ENCODE measurements around the gene HNRNPDL. TPM values are rescaled to one million over a fixed set of nuclear protein-coding genes. Genes with fewer than 3 reads are reported as not detected.
A peak's percentile ranks its signal among the peaks of the same experiment; 100 is the strongest.
"Not testable (repeated sequence)": the region's sequence is repeated elsewhere in the genome, so short reads cannot be mapped to it uniquely, and the experiment has no call there.

HNRNPDL gene
- total RNA-seq, 2 donors from 2014 or later = 166 to 309 TPM

DNA sequence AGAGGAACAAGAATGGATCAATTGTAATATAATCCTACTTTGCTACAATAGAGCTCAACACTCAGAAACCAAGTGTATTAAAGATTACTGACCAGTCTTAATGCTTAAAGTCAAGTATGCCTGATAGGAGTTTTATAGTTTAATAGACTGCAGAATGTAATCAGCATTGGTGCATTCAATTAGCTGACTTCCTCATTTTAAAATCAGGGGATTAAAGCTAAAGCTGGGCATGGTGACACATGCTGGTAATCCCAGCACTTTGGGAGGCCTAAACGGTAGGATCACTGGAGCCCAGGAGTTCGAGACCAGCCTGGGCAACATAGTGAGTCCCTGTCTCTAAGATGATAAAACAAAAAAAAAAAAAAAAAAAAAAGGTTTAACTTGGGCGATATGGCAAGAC is 10.8 kb downstream of the HNRNPDL start:
- no peak overlapping the region for H3K27ac Mint-ChIP-seq
- H3K9me3 Mint-ChIP-seq = no peaks in the 10 kb centered on the region
- DNase-seq (ENCODE audit: low spot score in 2 of 2) = no peak
- peaks cover 18 to 24% of the 10 kb centered on the region in 2 donors for H3K36me3 Mint-ChIP-seq
- peak in 1 of 2 donors; percentile 3 for ATAC-seq

DNA sequence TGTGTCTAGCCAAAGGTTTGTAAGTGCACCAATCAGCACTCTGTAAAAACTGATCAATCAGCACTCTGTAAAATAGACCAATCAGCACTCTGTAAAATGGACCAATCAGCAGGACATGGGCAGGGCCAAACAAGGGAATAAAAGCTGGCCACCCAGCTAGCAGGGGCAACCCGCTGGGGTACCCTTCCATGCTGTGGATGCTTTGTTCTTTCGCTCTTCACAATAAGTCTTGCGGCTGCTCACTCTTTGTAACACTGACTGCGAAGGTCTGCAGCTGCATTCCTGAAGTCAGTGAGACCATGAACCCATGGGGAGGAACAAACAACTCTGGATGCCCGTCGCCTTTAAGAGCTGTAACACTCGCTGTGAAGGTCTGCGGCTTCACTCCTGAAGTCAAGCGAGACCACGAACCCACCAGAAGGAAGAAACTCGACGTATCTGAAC is 14.3 kb downstream of the HNRNPDL start:
- Mint-ChIP-seq H3K9me3 (no peaks in the 10 kb centered on the region), H3K36me3 (peaks cover 0 to 12% of the 10 kb centered on the region in 2 donors), H3K27ac (no peak overlapping the region)
- ATAC-seq (no peak), DNase-seq (ENCODE audit: low spot score in 2 of 2) (no peak)

DNA sequence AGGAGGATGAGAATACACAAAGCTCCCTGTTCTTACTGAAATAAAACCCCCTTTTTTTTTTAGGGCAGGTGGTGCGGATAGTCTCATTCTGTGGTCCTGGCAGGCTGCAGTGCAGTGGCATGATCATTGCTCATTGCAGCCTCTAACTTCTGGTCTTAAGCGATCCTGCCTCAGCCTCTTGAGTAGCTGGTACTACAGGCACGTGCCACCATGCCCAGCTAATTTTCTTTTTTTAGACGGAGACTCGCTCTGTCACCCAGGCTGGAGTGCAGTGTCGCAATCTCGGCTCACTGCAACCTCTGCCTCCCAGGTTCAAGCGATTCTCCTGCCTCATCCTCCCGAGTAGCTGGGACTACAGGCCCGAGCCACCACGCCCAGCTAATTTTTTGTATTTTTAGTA is 15.2 kb downstream of the HNRNPDL start:
- DNase-seq (ENCODE audit: low spot score in 2 of 2); H3K9me3 Mint-ChIP-seq; ATAC-seq; H3K27ac Mint-ChIP-seq: not testable (repeated sequence)
- peaks cover 0 to 12% of the 10 kb centered on the region in 2 donors for H3K36me3 Mint-ChIP-seq

DNA sequence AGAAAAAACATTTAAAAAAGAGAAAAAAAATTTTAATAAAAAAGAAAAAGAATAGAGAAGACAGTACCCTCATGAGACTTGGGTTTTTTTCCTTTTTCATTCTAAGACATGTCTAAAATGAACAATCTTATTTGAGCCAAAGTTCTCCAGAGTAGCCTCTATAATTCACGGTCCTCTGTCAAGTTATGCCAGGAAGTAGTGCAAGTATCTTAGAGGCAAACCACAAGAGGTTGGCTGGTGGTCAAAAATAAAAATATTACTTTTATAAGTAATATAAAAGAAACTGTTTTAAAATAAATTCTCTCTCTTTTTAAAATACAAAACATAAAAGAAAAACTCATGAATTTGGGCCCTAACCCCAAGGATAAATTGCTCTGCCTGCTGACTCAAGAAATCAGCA is 26.5 kb downstream of the HNRNPDL start:
- DNase-seq (ENCODE audit: low spot score in 2 of 2) (no peak), ATAC-seq (no peak)
- H3K27ac Mint-ChIP-seq = no peak overlapping the region
- no peaks in the 10 kb centered on the region for H3K36me3 Mint-ChIP-seq
- H3K9me3 Mint-ChIP-seq = no peaks in the 10 kb centered on the region

DNA sequence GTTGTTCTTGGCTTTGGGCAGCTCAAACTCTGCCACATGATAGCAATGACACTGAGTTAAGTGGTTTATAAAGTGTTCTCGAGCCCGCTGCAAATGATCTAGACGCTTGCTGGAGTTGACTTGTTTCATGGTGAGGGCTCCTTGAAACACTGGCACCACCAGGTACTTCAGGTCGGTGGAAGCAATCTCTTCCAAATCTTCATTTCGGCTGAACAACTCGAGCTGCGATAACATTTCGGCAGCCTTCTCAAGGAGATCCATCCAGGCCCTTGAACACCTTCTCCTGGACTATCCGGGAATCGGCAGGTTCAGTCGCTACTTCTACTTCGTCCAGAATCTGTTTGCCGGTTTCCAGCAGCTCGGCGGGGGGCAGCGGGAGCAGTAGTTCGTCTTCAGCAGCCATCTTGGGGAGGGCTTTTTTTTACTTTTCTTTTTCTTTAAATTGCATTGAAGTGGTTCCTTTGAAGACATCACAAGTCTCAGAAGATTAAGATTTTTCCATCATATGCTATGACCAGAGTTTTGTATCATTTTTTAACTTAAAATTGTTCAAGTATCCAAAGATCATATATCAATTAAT is 28.0 kb downstream of the HNRNPDL start:
- peak overlapping the region in 1 of 2 donors; percentile 18 for H3K27ac Mint-ChIP-seq
- ATAC-seq = no peak
- no peak for DNase-seq (ENCODE audit: low spot score in 2 of 2)
- H3K36me3 Mint-ChIP-seq = no peaks in the 10 kb centered on the region
- H3K9me3 Mint-ChIP-seq = no peaks in the 10 kb centered on the region

DNA sequence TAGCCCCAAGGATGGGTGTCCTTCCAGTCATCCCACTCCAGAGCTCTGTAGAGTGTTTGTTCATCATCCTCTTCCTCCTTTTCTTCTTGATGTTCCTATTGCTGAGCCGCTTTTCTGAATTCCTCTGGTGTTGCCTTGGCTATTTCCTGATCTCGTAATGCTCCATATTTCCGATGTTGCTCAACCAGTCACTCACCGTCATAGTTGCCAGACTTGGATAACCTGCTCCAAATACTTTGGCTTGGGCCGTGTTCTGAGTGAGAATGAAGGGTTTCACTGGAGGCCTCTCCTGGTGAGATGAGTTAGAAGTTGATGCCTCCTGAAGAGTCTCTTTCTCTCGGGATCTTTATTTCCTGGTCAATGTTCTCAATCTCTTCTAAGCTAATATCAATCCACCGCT is 28.7 kb downstream of the HNRNPDL start:
- ATAC-seq = no peak
- no peaks in the 10 kb centered on the region for H3K9me3 Mint-ChIP-seq
- H3K27ac Mint-ChIP-seq = no peak overlapping the region
- DNase-seq (ENCODE audit: low spot score in 2 of 2) = no peak
- H3K36me3 Mint-ChIP-seq = no peaks in the 10 kb centered on the region

DNA sequence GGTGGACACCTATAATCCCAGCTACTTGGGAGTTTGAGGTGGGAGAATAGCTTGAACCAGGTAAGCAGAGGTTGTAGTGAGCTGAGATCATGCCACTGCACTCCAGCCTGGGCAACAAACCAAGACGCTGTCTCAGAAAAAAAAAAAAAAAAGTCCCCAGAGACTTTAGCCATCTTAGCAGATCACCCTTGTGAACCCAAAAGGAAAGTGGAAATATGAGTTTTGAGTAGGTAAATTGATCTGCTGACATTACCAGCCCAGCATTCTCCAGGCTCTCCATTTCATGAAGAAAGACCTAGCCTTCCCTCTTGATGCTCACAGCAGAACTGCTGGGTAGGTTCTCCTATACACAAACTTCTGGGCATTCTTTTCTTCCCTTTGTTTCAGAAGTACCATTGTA is 32.0 kb downstream of the HNRNPDL start:
- DNase-seq (ENCODE audit: low spot score in 2 of 2) (no peak), ATAC-seq (no peak)
- Mint-ChIP-seq H3K9me3 (no peaks in the 10 kb centered on the region), H3K36me3 (no peaks in the 10 kb centered on the region), H3K27ac (no peak overlapping the region)

DNA sequence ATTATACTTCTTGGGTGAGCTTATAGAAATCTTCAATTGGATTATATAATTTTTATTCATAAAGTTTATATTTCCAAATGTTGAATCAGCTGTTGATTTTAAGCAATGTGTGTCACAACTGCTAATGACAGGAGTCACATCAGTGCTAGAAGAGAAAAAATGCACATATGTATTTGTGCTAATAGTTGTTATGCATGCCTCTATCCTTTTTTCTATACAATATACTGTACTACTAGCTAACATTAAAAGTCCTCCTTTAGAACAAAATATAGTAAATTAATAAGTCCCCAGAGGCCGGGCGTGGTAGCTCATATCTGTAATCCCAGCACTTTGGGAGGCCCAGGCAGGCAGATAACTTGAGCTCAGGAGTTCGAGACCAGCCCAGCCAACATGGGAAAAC is 32.7 kb downstream of the HNRNPDL start:
- Mint-ChIP-seq H3K9me3 (no peaks in the 10 kb centered on the region), H3K36me3 (no peaks in the 10 kb centered on the region), H3K27ac (no peak overlapping the region)
- ATAC-seq (no peak), DNase-seq (ENCODE audit: low spot score in 2 of 2) (no peak)

DNA sequence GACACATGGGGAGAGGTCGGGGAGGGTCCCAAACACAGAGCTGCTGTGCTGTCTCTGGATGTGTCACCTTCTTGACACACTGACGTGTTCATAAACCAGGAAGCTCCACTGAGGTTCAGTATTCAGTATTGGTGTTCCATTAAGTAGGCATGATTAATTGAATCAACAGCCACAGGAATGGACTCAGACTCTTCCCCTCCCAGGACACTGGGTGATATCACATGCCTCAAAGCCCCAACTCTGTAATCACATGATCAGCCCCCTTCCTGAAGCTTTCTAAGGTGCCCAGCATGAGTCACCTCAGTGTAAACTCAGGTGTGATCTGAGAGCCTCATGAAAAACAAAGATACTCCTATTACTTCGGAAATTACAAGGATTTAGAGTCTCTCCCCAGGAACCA is 35.4 kb downstream of the HNRNPDL start:
- Mint-ChIP-seq H3K27ac (no peak overlapping the region), H3K9me3 (no peaks in the 10 kb centered on the region), H3K36me3 (no peaks in the 10 kb centered on the region)
- no peak for DNase-seq (ENCODE audit: low spot score in 2 of 2)
- ATAC-seq = no peak

DNA sequence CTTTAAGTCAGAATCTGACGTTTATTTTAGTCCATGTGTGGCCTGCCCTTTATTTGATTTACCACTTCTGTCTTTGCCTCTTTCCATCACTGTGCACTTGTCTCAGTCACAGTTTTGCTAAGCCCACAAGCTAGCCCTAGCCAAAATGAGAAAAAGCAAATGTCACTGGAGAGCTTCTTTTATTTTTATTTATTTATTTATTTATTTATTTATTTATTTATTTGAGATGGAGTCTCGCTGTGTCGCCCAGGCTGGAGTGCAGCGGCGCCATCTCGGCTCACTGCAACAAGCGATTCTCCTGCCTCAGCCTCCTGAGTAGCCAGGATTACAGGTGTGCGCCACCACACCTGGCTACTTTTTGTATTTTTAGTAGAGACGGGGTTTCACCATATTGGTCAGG is 40.2 kb downstream of the HNRNPDL start:
- DNase-seq (ENCODE audit: low spot score in 2 of 2); H3K36me3 Mint-ChIP-seq; ATAC-seq; H3K27ac Mint-ChIP-seq; H3K9me3 Mint-ChIP-seq: not testable (repeated sequence)

DNA sequence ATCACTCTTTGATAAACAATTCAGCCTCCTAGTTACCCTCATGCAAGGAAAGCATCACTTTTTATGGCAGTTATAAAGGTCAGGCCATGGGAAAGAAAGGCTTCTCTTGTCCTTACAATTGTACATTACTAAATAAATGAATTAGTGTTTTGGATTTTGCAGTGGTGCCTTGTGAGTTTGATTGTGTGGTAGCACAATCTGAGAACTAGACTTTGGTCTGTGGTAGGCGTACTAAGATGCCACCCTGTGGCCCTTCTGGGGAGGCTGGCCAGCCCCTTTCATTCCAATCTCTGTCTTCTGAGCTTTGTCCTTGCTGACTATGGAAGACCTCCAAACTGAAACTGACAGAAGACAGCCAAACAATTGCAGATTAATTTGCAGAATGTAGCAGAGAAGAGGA is 41.9 kb downstream of the HNRNPDL start:
- peaks cover 0 to 6% of the 10 kb centered on the region in 2 donors for H3K9me3 Mint-ChIP-seq
- H3K27ac Mint-ChIP-seq = no peak overlapping the region
- H3K36me3 Mint-ChIP-seq = no peaks in the 10 kb centered on the region
- no peak for DNase-seq (ENCODE audit: low spot score in 2 of 2)
- ATAC-seq = no peak

DNA sequence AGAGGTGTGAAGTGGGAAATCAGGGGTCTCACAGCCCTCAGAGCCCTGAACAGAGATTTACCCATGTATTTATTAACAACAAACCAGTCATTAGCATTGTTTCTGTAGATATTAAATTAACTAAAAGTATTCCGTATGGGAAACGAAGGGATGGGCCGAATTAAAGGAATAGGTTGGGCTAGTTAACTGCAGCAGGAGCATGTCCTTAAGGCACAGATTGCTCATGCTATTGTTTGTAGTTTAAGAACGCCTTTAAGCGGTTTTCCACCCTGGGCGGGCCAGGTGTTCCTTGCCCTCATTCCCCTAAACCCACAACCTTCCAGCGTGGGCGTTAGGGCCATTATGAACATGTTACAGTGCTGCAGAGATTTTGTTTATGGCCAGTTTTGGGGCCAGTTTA is 44.0 kb downstream of the HNRNPDL start:
- H3K9me3 Mint-ChIP-seq; DNase-seq (ENCODE audit: low spot score in 2 of 2); H3K36me3 Mint-ChIP-seq; H3K27ac Mint-ChIP-seq; ATAC-seq: not testable (repeated sequence)

DNA sequence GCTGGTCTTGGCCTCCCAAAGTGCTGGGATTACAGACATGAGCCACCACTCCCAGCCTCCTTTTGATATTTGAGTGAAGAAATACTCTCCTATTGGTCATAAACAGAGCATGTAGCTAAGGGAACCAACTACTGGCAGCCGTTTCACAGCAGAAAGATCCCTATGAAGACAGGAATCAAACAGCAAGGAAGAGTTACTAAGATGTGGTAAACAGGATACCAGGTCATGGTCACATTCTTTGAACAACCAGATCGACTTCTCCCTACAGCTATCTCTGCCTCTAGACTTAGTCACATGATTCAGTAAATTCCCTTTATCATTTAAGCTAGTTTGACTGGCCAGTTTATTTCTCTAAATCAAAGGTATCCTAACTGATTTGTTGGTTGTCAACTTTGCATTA is 47.5 kb downstream of the HNRNPDL start:
- H3K9me3 Mint-ChIP-seq = peaks cover 0 to 10% of the 10 kb centered on the region in 2 donors
- no peak for DNase-seq (ENCODE audit: low spot score in 2 of 2)
- no peak for ATAC-seq

DNA sequence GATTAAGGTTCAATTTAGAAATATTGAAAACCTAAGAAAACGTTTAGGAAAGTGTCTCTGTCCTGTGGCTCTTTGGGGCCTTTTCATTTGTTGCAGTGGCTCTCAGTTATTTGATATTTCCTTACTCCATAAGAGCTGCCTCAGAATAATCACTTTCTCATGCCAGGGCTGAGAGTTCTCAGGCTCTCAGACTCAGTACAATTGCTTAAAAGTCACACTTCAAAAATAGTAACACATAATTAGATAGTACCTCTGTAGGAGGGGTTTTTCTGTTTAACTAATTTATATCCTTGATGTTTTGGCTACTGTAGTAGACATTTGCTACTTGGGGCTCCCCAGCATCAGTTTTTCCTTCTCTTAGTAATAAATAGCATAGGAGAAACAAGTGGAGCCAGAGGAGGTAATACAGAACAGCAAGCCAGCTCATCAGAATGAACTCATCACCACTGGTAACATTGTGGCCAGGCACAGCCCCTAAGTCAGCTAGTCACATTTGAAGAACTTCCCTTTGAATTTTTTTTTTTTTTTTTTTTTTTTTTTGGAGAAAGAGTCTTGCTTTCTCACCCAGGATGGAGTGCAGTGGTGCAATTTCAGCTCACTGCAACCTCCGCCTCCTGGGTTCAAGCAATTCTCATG is 48.5 kb downstream of the HNRNPDL start:
- peaks cover 0 to 10% of the 10 kb centered on the region in 2 donors for H3K9me3 Mint-ChIP-seq
- no peak overlapping the region for H3K27ac Mint-ChIP-seq
- peak; percentile 38 to 64 for ATAC-seq
- no peak for DNase-seq (ENCODE audit: low spot score in 2 of 2)
- peaks cover 0 to 14% of the 10 kb centered on the region in 2 donors for H3K36me3 Mint-ChIP-seq

More for the DNA sequence above, 47.5 kb downstream of the HNRNPDL start:
- peaks cover 0 to 10% of the 10 kb centered on the region in 2 donors for H3K36me3 Mint-ChIP-seq
- no peak overlapping the region for H3K27ac Mint-ChIP-seq

DNA sequence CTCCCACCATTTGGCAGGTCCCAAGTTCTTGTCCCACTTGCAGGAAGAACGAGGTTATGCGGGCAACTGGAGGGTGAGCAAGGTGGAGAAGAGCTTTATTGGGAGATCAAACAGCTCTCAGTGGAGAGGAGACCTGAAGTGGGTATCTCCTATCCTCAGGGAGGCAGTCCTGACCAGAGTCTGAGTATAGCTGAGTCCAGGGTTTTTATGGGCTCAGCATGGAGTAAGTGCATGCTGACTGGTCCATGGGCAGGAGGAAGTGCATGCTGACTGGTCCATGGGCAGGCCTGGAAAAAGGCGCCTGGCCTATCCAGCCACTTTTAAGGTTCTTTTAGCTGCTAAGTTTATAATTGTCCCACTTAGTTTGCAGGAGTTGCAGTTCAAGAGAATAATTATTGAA is 49.0 kb downstream of the HNRNPDL start:
- no peak overlapping the region for H3K27ac Mint-ChIP-seq
- no peak for ATAC-seq
- peaks cover 0 to 10% of the 10 kb centered on the region in 2 donors for H3K9me3 Mint-ChIP-seq
- DNase-seq (ENCODE audit: low spot score in 2 of 2) = no peak
- H3K36me3 Mint-ChIP-seq = peaks cover 0 to 19% of the 10 kb centered on the region in 2 donors

DNA sequence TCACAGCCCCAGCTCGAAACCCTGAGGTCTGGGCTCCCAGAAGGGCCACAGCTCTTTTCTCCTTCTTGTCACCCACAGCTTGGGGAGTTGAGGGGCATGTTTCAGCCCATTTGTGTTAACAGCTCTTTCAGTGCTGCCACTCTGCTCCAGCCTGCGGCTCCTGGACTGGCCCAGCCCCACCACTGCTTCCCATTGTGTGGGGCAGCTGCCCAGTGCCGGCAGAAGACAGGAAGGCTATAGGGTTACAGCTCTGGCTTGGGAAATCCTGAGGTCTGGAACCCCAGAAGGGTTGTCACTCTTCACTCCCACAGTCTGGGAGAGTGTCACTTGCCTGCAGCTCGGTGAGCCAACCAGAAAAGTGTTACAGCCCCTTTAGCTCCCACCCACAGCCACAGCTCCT is 49.4 kb downstream of the HNRNPDL start:
- Mint-ChIP-seq H3K27ac (no peak overlapping the region), H3K36me3 (peaks cover 0 to 21% of the 10 kb centered on the region in 2 donors), H3K9me3 (peaks cover 0 to 7% of the 10 kb centered on the region in 2 donors)
- DNase-seq (ENCODE audit: low spot score in 2 of 2) = no peak
- no peak for ATAC-seq

DNA sequence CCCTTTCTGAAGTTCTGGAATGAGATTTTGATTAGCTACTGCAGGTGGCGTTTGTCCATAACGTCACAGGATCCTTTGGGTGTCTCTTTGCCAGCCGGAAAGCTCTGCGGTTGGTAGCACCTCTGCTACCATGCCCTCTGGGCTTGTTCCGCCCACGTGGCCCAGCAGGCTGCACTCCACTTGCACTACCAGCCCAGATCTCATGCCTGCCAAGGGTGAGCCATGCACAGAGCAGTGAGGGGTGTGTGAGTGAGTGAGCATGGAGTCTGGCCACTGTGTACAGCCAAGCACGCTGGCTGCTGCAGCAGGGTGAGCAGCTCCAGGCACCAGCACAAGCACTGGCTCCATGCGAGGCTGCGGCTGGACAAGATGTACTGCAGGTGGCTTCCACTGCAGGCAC is 49.9 kb downstream of the HNRNPDL start:
- DNase-seq (ENCODE audit: low spot score in 2 of 2) (no peak), ATAC-seq (no peak)
- Mint-ChIP-seq H3K9me3 (peaks cover 0 to 4% of the 10 kb centered on the region in 2 donors), H3K27ac (no peak overlapping the region), H3K36me3 (peaks cover 0 to 21% of the 10 kb centered on the region in 2 donors)

DNA sequence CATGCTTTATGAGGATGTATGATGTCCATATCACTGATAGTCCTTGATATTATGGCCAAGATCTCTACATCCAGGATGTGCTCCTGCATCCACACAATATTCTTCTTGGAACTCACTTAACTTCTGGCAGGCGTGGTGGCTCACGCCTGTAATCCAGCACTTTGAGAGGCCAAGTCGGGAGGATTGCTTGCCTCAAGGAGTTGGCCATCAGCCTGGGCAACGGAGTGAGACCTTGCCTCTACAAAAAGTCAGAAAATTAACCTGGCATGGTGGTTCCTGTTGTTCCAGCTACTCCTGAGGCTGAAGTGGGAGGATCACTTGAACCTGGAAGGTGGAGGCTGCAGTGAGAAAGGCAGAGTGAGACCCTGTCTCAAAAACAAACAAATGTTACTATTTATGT is 54.2 kb downstream of the HNRNPDL start:
- DNase-seq (ENCODE audit: low spot score in 2 of 2) (no peak), ATAC-seq (no peak)
- Mint-ChIP-seq H3K27ac (no peak overlapping the region), H3K36me3 (peaks cover 35 to 50% of the 10 kb centered on the region in 2 donors), H3K9me3 (peaks cover 0 to 4% of the 10 kb centered on the region in 2 donors)

All from activated naive CD4-positive, alpha-beta T cell treated with anti-CD3 and anti-CD28 coated beads, Interleukin-2, amount 50 U/mL, for 72 hours (primary cell).